AG04449 (cell line): ENCODE results near the gene RPS2.
A peak's percentile ranks its signal among the peaks of the same experiment; 100 is the strongest.

Experiments used
- CTCF ChIA-PET: fragments of 350-600 bp; formaldehyde crosslinking; extraction: SDS; loops from one replicate; lab custom pipeline; 2021; ENCODE audit warnings: antibody characterized with exemption; lab: Yijun Ruan, JAX
- POLR2A ChIA-PET: fragments of 400-600, 350-600 bp; formaldehyde crosslinking; extraction: SDS; loops from one replicate; lab custom pipeline; 2020; ENCODE audit warnings: antibody characterized with exemption, inconsistent platforms; lab: Yijun Ruan, JAX
- DNase-seq: peaks from one replicate; pipeline ENCODE4 v3.0.0-alpha.2; 2010; ENCODE audit warnings: low read depth, low spot score
- H3K4me3 ChIP-seq: 2 replicates; pipeline ENCODE4 v1.5.1; 2011; ENCODE audit warnings: low read depth, mild to moderate bottlenecking, control low read depth, low read length
- CTCF ChIP-seq: IDR thresholded peaks from one replicate; pipeline ENCODE4 v1.5.1; 2011; ENCODE audit warnings: mild to moderate bottlenecking, moderate library complexity, low read length, control low read depth, inconsistent platforms; ENCODE audit not compliant: insufficient read depth; ENCODE audit errors: missing control alignments

The RPS2 gene

GRCh38 chr16:2004795-2005517, 40.3 kb upstream of the RPS2 start:
- H3K4me3 ChIP-seq: no peak overlapping the region
- TF ChIP-seq CTCF: no peak
- CTCF ChIA-PET: interaction anchor here (0.8 to 10.6 kb wide), 13 partner anchors 8 to 247 kb away, joined by 3 to 176 read pairs (median 8); partner anchors contain the start of genes ECI1, GFER, NOXO1 and NTHL1
- no peak for DNase-seq
- POLR2A ChIA-PET: interaction anchor here (2.2 kb wide), 1 partner anchor 150 kb away, joined by 6 read pairs; the partner anchor contains the start of gene TRAF7

- DNase-seq: no peak
- TF ChIP-seq CTCF: peak; percentile 97
- POLR2A ChIA-PET: interaction anchor here (0.6 to 2.2 kb wide), 3 partner anchors 39 to 151 kb away, joined by 3 to 6 read pairs (median 3); partner anchors contain the start of genes RPS2 and TRAF7
- H3K4me3 ChIP-seq: peak overlapping the region; percentile 6; the same call in 1 of the 2 replicates
- CTCF ChIA-PET: interaction anchor here (0.7 to 10.6 kb wide), 22 partner anchors 9 to 247 kb away, joined by 3 to 176 read pairs (median 4); partner anchors contain the start of genes ECI1, GFER, NOXO1 and NTHL1
Measured at GRCh38 chr16:2003827-2004641, 39.4 kb upstream of the RPS2 start.

- ChIA-PET POLR2A (interaction anchor here (0.6 to 2.2 kb wide), 3 partner anchors 39 to 152 kb away, joined by 3 to 6 read pairs (median 3); partner anchors contain the start of genes RPS2 and TRAF7), CTCF (interaction anchor here (0.6 to 10.6 kb wide), 22 partner anchors 10 to 248 kb away, joined by 3 to 176 read pairs (median 4); partner anchors contain the start of genes ECI1, GFER, NOXO1 and NTHL1)
- H3K4me3 ChIP-seq: no peak overlapping the region
- DNase-seq: no peak
- TF ChIP-seq CTCF: no peak
Measured at GRCh38 chr16:2003231-2003826, 38.7 kb upstream of the RPS2 start.

- CTCF ChIA-PET: interaction anchor here (0.6 to 10.6 kb wide), 19 partner anchors 10 to 248 kb away, joined by 3 to 176 read pairs (median 4); partner anchors contain the start of genes ECI1, GFER, NOXO1 and NTHL1
- POLR2A ChIA-PET: no interaction called here
- no peak overlapping the region for H3K4me3 ChIP-seq
- no peak for TF ChIP-seq CTCF
- DNase-seq: no peak
Measured at GRCh38 chr16:2002406-2003230, 38.0 kb upstream of the RPS2 start.
